ENCODE measurements around the gene TMEM250.

DNA sequence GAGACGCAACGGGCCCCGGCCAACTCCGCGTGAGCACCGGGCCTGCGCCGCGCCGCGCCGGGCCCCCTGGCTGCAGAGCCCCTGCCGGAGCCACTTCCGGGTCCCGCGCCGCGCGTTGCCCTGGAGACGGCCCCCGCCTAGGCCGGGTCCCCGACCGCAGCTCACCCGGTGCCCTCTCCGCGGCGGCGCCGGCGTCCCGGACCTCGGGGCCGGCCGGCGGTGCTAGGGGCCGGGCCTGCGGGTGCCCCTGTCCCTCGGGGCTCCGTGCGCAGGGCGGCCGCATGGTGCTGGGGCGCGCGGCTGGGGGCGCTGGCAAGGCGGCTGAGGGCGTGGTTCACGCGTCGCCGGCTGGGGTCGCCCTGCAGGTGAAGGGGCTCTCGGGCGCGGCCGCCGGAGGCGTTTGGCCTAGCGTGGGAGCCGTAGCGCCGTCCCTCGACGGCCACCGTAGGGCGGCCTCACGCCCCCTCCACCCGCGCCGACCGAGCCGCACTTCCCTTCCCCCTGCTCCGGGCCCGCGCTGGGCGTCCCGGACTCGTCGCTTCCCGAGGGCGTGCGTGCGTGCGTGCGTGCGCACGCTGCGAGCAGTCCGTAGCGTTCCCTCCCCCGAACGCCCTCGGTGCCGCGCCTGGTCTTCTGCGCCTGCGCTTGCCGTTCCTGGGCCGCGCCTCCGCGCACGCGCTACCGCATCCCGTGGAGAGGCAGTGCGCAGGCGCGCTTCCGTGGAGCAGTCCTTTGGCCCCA lies at the start of gene TMEM250:
- TF ChIP-seq, protein P1, sequence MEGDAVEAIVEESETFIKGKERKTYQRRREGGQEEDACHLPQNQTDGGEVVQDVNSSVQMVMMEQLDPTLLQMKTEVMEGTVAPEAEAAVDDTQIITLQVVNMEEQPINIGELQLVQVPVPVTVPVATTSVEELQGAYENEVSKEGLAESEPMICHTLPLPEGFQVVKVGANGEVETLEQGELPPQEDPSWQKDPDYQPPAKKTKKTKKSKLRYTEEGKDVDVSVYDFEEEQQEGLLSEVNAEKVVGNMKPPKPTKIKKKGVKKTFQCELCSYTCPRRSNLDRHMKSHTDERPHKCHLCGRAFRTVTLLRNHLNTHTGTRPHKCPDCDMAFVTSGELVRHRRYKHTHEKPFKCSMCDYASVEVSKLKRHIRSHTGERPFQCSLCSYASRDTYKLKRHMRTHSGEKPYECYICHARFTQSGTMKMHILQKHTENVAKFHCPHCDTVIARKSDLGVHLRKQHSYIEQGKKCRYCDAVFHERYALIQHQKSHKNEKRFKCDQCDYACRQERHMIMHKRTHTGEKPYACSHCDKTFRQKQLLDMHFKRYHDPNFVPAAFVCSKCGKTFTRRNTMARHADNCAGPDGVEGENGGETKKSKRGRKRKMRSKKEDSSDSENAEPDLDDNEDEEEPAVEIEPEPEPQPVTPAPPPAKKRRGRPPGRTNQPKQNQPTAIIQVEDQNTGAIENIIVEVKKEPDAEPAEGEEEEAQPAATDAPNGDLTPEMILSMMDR (IDR thresholded peaks at IDR 0.05 in 8 of 11, conservative IDR thresholded peaks at IDR 0.05 in 3 of 11), result peak in 7 of 11 experiments; percentile 3 to 50 (median 38)
- peak; percentile 95 to 96 (median 95) for TF ChIP-seq POLR2AphosphoS5 (IDR thresholded peaks at IDR 0.05)
